HG03469 (cell line): Measurements from ENCODE around the gene GALNT12.

Experiments
- ATAC-seq: cut with Tn5 transposase; IDR thresholded peaks from one replicate; pipeline ENCODE4 v1.9.1; 2021; ENCODE audit warnings: mild to moderate bottlenecking, moderate library complexity, moderate number of reproducible peaks; ENCODE audit not compliant: unreplicated experiment

Gene GALNT12

GRCh38 chr9:98855592-98855991 is 48.1 kb downstream of the GALNT12 start:
- ATAC-seq: no peak

GRCh38 chr9:98856982-98857381 is 49.5 kb downstream of the GALNT12 start:
- ATAC-seq: no peak

- no peak for ATAC-seq
Measured at GRCh38 chr9:98859941-98860340, 52.5 kb downstream of the GALNT12 start.

- no peak for ATAC-seq
Measured at GRCh38 chr9:98860871-98861293, 53.4 kb downstream of the GALNT12 start.

- ATAC-seq: no peak
Measured at GRCh38 chr9:98861781-98862504, 54.5 kb downstream of the GALNT12 start.

- ATAC-seq: no peak
Measured at GRCh38 chr9:98862936-98863335, 55.5 kb downstream of the GALNT12 start.

GRCh38 chr9:98864281-98865174 is 57.1 kb downstream of the GALNT12 start:
- ATAC-seq: no peak

GRCh38 chr9:98865284-98865875 is 57.9 kb downstream of the GALNT12 start:
- ATAC-seq: no peak

- ATAC-seq: no peak
Measured at GRCh38 chr9:98866435-98867102, 59.1 kb downstream of the GALNT12 start.

- no peak for ATAC-seq
Measured at GRCh38 chr9:98867103-98867428, 59.6 kb downstream of the GALNT12 start.

- no peak for ATAC-seq
Measured at GRCh38 chr9:98867429-98868168, 60.1 kb downstream of the GALNT12 start.

- ATAC-seq: no peak
Measured at GRCh38 chr9:98869078-98869745, 61.7 kb downstream of the GALNT12 start.

GRCh38 chr9:98869866-98870265 is 62.4 kb downstream of the GALNT12 start:
- no peak for ATAC-seq

GRCh38 chr9:98870782-98871557 is 63.5 kb downstream of the GALNT12 start:
- no peak for ATAC-seq

GRCh38 chr9:98871558-98872065 is 64.1 kb downstream of the GALNT12 start:
- no peak for ATAC-seq

GRCh38 chr9:98873526-98873925 is 66.1 kb downstream of the GALNT12 start:
- ATAC-seq: no peak

- ATAC-seq: no peak
Measured at GRCh38 chr9:98873951-98874371, 66.5 kb downstream of the GALNT12 start.

GRCh38 chr9:98874721-98875255 is 67.3 kb downstream of the GALNT12 start:
- ATAC-seq: no peak

- no peak for ATAC-seq
Measured at GRCh38 chr9:98875536-98875935, 68.1 kb downstream of the GALNT12 start.
